Mammary microvascular endothelial cell (primary cell): ENCODE measurements around the gene NPY1R. TPM values are rescaled to one million over a fixed set of nuclear protein-coding genes. Genes with fewer than 3 reads are reported as not detected.

Experiments
- total RNA-seq: library from RNA; depleted of rRNA; stranded (reverse); fragments of >200 nt; gene quantifications from 2 replicates; pipeline ENCODE4 v1.2.3, GENCODE V29; 2015

The NPY1R gene
- total RNA-seq, result not detected in 2 replicates

GRCh38 chr4:163332526-163333406 lies at the start of gene NPY1R:
Gene NPY1R, minus strand, starts transcription at chr4:163332596. Its CDS starts 6,042 bp downstream, at chr4:163326554.

GRCh38 chr4:163343604-163344146 lies 11.3 kb upstream of the NPY1R start, which contains the start of gene NPY5R:
Gene NPY5R, plus strand, starts transcription at chr4:163343892. Its CDS starts 6,382 bp downstream, at chr4:163350274.

Other genes starting within 250 kb of the NPY1R start
- 9.7 TPM in 2 replicates for gene NAF1, start 165.7 kb downstream of the NPY1R start, total RNA-seq
- gene NPY5R, start 11.3 kb upstream of the NPY1R start, total RNA-seq, result not detected in 2 replicates
- not detected in 2 replicates for gene TKTL2, start 141.2 kb upstream of the NPY1R start, total RNA-seq
- gene TMA16, start 162.1 kb upstream of the NPY1R start, total RNA-seq, result 32.3 and 33.9 TPM in 2 replicates